Measurements from ENCODE around the gene RARRES1.

DNA sequence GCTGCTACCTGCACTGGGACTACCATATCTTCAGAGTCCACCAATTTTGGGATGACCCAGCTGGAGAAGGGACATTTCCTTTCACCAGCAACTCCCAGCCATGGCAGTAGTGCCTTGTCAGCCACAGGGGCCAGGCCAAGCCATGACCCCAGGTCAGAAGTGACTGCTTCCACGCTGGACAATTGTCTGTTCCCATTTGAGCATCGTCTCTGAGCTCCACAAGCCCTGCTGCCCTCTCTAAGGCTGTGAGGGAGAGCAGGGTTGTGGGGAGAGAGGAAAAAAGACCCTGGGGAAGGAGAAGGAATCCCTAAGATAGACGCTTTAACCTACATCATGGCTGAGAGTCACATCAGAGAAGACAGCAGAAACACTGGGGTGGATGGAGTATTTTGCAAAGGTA, 7.4 kb upstream of the RARRES1 start:
- TF ChIP-seq, protein P1, sequence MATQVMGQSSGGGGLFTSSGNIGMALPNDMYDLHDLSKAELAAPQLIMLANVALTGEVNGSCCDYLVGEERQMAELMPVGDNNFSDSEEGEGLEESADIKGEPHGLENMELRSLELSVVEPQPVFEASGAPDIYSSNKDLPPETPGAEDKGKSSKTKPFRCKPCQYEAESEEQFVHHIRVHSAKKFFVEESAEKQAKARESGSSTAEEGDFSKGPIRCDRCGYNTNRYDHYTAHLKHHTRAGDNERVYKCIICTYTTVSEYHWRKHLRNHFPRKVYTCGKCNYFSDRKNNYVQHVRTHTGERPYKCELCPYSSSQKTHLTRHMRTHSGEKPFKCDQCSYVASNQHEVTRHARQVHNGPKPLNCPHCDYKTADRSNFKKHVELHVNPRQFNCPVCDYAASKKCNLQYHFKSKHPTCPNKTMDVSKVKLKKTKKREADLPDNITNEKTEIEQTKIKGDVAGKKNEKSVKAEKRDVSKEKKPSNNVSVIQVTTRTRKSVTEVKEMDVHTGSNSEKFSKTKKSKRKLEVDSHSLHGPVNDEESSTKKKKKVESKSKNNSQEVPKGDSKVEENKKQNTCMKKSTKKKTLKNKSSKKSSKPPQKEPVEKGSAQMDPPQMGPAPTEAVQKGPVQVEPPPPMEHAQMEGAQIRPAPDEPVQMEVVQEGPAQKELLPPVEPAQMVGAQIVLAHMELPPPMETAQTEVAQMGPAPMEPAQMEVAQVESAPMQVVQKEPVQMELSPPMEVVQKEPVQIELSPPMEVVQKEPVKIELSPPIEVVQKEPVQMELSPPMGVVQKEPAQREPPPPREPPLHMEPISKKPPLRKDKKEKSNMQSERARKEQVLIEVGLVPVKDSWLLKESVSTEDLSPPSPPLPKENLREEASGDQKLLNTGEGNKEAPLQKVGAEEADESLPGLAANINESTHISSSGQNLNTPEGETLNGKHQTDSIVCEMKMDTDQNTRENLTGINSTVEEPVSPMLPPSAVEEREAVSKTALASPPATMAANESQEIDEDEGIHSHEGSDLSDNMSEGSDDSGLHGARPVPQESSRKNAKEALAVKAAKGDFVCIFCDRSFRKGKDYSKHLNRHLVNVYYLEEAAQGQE (IDR thresholded peaks at IDR 0.05; ENCODE audit: low read depth): no peak
- TF ChIP-seq EZH2 (IDR thresholded peaks at IDR 0.05): no peak
- no peak for TF ChIP-seq SP1 (IDR thresholded peaks at IDR 0.05; ENCODE audit: low read depth)
- TF ChIP-seq, protein P2, sequence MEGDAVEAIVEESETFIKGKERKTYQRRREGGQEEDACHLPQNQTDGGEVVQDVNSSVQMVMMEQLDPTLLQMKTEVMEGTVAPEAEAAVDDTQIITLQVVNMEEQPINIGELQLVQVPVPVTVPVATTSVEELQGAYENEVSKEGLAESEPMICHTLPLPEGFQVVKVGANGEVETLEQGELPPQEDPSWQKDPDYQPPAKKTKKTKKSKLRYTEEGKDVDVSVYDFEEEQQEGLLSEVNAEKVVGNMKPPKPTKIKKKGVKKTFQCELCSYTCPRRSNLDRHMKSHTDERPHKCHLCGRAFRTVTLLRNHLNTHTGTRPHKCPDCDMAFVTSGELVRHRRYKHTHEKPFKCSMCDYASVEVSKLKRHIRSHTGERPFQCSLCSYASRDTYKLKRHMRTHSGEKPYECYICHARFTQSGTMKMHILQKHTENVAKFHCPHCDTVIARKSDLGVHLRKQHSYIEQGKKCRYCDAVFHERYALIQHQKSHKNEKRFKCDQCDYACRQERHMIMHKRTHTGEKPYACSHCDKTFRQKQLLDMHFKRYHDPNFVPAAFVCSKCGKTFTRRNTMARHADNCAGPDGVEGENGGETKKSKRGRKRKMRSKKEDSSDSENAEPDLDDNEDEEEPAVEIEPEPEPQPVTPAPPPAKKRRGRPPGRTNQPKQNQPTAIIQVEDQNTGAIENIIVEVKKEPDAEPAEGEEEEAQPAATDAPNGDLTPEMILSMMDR (IDR thresholded peaks at IDR 0.05 in 2 of 3, conservative IDR thresholded peaks at IDR 0.05 in 1 of 3; ENCODE audit: borderline replicate concordance in 1 of 3, insufficient read depth in 1 of 3, low read depth in 2 of 3, low read length in 2 of 3): no peak
- TF ChIP-seq CEBPB (IDR thresholded peaks at IDR 0.05; ENCODE audit: low read depth): no peak
- TF ChIP-seq, protein P3, sequence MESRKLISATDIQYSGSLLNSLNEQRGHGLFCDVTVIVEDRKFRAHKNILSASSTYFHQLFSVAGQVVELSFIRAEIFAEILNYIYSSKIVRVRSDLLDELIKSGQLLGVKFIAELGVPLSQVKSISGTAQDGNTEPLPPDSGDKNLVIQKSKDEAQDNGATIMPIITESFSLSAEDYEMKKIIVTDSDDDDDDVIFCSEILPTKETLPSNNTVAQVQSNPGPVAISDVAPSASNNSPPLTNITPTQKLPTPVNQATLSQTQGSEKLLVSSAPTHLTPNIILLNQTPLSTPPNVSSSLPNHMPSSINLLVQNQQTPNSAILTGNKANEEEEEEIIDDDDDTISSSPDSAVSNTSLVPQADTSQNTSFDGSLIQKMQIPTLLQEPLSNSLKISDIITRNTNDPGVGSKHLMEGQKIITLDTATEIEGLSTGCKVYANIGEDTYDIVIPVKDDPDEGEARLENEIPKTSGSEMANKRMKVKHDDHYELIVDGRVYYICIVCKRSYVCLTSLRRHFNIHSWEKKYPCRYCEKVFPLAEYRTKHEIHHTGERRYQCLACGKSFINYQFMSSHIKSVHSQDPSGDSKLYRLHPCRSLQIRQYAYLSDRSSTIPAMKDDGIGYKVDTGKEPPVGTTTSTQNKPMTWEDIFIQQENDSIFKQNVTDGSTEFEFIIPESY (IDR thresholded peaks at IDR 0.05; ENCODE audit: extremely low read depth, insufficient replicate concordance, low read length): no peak
- TF ChIP-seq SRF (IDR thresholded peaks at IDR 0.05; ENCODE audit: low read depth): no peak
- no peak for TF ChIP-seq JUND (IDR thresholded peaks at IDR 0.05)
- TF ChIP-seq, protein P4, sequence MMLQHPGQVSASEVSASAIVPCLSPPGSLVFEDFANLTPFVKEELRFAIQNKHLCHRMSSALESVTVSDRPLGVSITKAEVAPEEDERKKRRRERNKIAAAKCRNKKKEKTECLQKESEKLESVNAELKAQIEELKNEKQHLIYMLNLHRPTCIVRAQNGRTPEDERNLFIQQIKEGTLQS (IDR thresholded peaks at IDR 0.05): no peak

All from HCT116 (cell line).